ENCODE results near the gene TCP1.

Gene TCP1

GRCh38 chr6:159807150-159807858 is 17.9 kb upstream of the TCP1 start (continued):
- TF ChIP-seq ZNF175 (tag by site-specific recombination; IDR thresholded peaks at IDR 0.05), result no peak
- TF ChIP-seq SCRT2 (tag by site-specific recombination; IDR thresholded peaks at IDR 0.05), result peak; percentile 86
- TF ChIP-seq FEZF1 (tag by site-specific recombination; IDR thresholded peaks at IDR 0.05), result peak; percentile 50; the same call in 1 of the 2 replicates
- TF ChIP-seq SP7 (tag by site-specific recombination; IDR thresholded peaks at IDR 0.05), result peak; percentile 80
- TF ChIP-seq ZNF280D (tag by site-specific recombination; IDR thresholded peaks at IDR 0.05), result no peak
- no peak for TF ChIP-seq ZSCAN23 (tag by site-specific recombination; IDR thresholded peaks at IDR 0.05)
- TF ChIP-seq GLI4 (tag by site-specific recombination; IDR thresholded peaks at IDR 0.05), result no peak
- TF ChIP-seq TSHZ1 (tag by site-specific recombination; IDR thresholded peaks at IDR 0.05; ENCODE audit: borderline replicate concordance), result no peak
- TF ChIP-seq SCRT1 (tag by site-specific recombination; IDR thresholded peaks at IDR 0.05; ENCODE audit: borderline replicate concordance), result peak; percentile 61; the same call in 1 of the 2 replicates
- no peak for TF ChIP-seq ZNF26 (tag by site-specific recombination; IDR thresholded peaks at IDR 0.05)
- peak; percentile 50; the same call in 1 of the 2 replicates for TF ChIP-seq ZNF398 (tag by site-specific recombination; IDR thresholded peaks at IDR 0.05)
- TF ChIP-seq ZNF843 (tag by site-specific recombination; IDR thresholded peaks at IDR 0.05), result peak; percentile 90
- no peak for TF ChIP-seq ZNF37A (tag by site-specific recombination; IDR thresholded peaks at IDR 0.05)
- peak; percentile 83 for TF ChIP-seq ZXDB (tag by site-specific recombination; IDR thresholded peaks at IDR 0.05)
- no peak for TF ChIP-seq REPIN1 (tag by site-specific recombination; IDR thresholded peaks at IDR 0.05; ENCODE audit: low read depth)
- TF ChIP-seq HIC1 (tag by site-specific recombination; IDR thresholded peaks at IDR 0.05), result no peak
